B cell (primary cell): ENCODE data around the gene AANAT.

Experiments used
- CTCF ChIP-seq: fragments of 200-600 bp; IDR thresholded peaks from one replicate; pipeline ENCODE4 v1.8.0; 2022; ENCODE audit warnings: antibody characterized with exemption, mild to moderate bottlenecking
- EZH2 ChIP-seq: IDR thresholded peaks from 2 replicates; pipeline ENCODE4 v1.6.1; 2012; ENCODE audit warnings: borderline replicate concordance, low read depth, mild to moderate bottlenecking, moderate library complexity, low read length; ENCODE audit not compliant: insufficient read depth, poor library complexity, severe bottlenecking

GRCh38 chr17:76422406-76422805 lies 45.0 kb upstream of the AANAT start:
- TF ChIP-seq CTCF: no peak
- TF ChIP-seq EZH2: no peak
